Calu3 (cell line): ENCODE data around the gene LARGE1. TPM values are rescaled to one million over a fixed set of nuclear protein-coding genes. Genes with fewer than 3 reads are reported as not detected.

Source experiments
- BruUV-seq: library from RNA; stranded (reverse); fragments of 400-500 nt; replicated peaks from 2 replicates; lab custom pipeline; 2021; lab: Mats Ljungman, UMichigan
- CTCF ChIA-PET: fragments of 300-600 bp; sonication (Branson Sonifier 250); formaldehyde crosslinking; loops from one replicate; lab custom pipeline; 2022; ENCODE audit warnings: antibody characterized with exemption; lab: Charles Lee
- DNase-seq: peaks from one replicate; pipeline ENCODE4 v3.0.0; 2022
- H3K27ac Mint-ChIP-seq: one replicate; pipeline ENCODE4 v1.8.0; 2022; ENCODE audit warnings: mixed read lengths; ENCODE audit not compliant: unreplicated experiment
- H3K27me3 Mint-ChIP-seq: one replicate; pipeline ENCODE4 v1.8.0; 2022; ENCODE audit warnings: mixed read lengths; ENCODE audit not compliant: unreplicated experiment
- H3K36me3 Mint-ChIP-seq: one replicate; pipeline ENCODE4 v1.8.0; 2022; ENCODE audit warnings: mild to moderate bottlenecking, moderate library complexity, mixed read lengths; ENCODE audit not compliant: insufficient read depth, unreplicated experiment
- H3K4me1 Mint-ChIP-seq: one replicate; pipeline ENCODE4 v1.8.0; 2022; ENCODE audit warnings: mild to moderate bottlenecking, low read depth, mixed read lengths; ENCODE audit not compliant: unreplicated experiment
- H3K4me3 Mint-ChIP-seq: one replicate; pipeline ENCODE4 v1.8.0; 2022; ENCODE audit warnings: mild to moderate bottlenecking, low read depth, moderate library complexity, mixed read lengths; ENCODE audit not compliant: unreplicated experiment
- H3K9me3 Mint-ChIP-seq: one replicate; pipeline ENCODE4 v1.8.0; 2022; ENCODE audit warnings: low read depth, mixed read lengths; ENCODE audit not compliant: unreplicated experiment
- CTCF ChIP-seq: fragments of 200-600 bp; IDR thresholded peaks from one replicate; pipeline ENCODE4 v1.8.0; 2022; ENCODE audit warnings: antibody characterized with exemption; ENCODE audit not compliant: unreplicated experiment
- intact Hi-C: fragments of 100-400 bp; cut with micrococcal nuclease; formaldehyde crosslinking; loops from one replicate; pipeline ENCODE4 v1.10.0; 2022; ENCODE audit not compliant: unreplicated experiment
- total RNA-seq: library from RNA; stranded (reverse); gene quantifications from 2 replicates; pipeline ENCODE4 v1.2.3, GENCODE V29; 2022

Gene LARGE1
- total RNA-seq, 1 experiment from 2014 or later = 11.6 TPM

DNA sequence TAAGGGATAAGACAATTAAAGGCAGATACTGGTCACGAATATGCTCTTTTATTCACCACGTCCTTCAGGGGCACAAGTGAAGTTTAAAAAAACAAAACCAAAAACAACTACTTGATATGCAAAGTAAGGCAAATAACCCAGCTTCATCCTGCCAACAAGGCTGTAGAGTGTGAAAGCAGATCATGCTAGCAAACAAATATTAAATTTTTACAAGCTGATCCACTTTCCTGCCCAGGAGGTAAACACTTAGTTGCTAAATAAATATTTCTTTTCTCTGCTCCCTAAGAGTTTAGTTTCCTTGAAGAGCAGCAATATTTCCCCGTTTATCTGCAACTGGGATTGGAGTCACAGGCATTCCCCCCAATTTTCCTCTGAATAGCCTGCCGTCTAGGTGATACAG is 300.2 kb downstream of the LARGE1 start:
- Mint-ChIP-seq H3K36me3 (no peaks in the 10 kb centered on the region), H3K9me3 (peaks cover 12% of the 10 kb centered on the region), H3K27me3 (no peaks in the 10 kb centered on the region), H3K4me3 (no peak overlapping the region), H3K4me1 (no peaks in the 10 kb centered on the region), H3K27ac (no peak overlapping the region)
- no peak for DNase-seq
- CTCF ChIA-PET = interaction anchor here (1.1 kb wide), 1 partner anchor 19 kb away, joined by 3 read pairs; no protein-coding TSS in a partner anchor
- no TSS peak for BruUV-seq
- intact Hi-C loops = no loop called here
- no peak for TF ChIP-seq CTCF

GRCh38 chr22:33606504-33606903 is 313.8 kb downstream of the LARGE1 start:
- no TSS peak for BruUV-seq
- CTCF ChIA-PET = no interaction called here
- no peak overlapping the region for H3K4me3 Mint-ChIP-seq
- no peak for DNase-seq
- H3K9me3 Mint-ChIP-seq = peaks cover 14% of the 10 kb centered on the region
- TF ChIP-seq CTCF = no peak
- H3K36me3 Mint-ChIP-seq = no peaks in the 10 kb centered on the region
- intact Hi-C loops = no loop called here
- H3K27ac Mint-ChIP-seq = no peak overlapping the region
- H3K27me3 Mint-ChIP-seq = no peaks in the 10 kb centered on the region
- H3K4me1 Mint-ChIP-seq = no peaks in the 10 kb centered on the region

- intact Hi-C loops = no loop called here
- Mint-ChIP-seq H3K4me3 (no peak overlapping the region), H3K9me3 (peaks cover 14% of the 10 kb centered on the region), H3K27me3 (no peaks in the 10 kb centered on the region), H3K4me1 (no peaks in the 10 kb centered on the region), H3K27ac (no peak overlapping the region), H3K36me3 (no peaks in the 10 kb centered on the region)
- CTCF ChIA-PET = no interaction called here
- no peak for TF ChIP-seq CTCF
- no peak for DNase-seq
- no TSS peak for BruUV-seq
Measured at GRCh38 chr22:33605666-33606065, 314.6 kb downstream of the LARGE1 start.

DNA sequence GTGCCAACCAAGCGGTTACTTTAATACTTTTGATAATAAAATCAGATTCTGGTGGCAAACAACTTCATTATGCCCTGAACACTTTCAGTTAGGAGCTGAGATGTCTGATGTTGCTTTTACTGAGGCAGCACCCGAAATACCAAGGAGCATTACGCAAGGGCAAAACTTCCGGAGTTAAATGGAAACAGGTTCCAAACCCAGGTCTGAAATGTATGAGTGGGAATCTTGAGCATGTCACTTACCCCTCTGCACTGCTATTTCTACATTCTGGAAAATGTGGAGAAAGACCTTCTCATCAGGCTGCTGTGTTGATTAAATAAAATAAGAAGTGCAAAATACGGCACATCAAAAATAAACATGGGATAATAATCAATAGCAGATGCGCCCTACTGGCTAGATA is 315.1 kb downstream of the LARGE1 start:
- H3K36me3 Mint-ChIP-seq = no peaks in the 10 kb centered on the region
- no peaks in the 10 kb centered on the region for H3K4me1 Mint-ChIP-seq
- peaks cover 14% of the 10 kb centered on the region for H3K9me3 Mint-ChIP-seq
- TF ChIP-seq CTCF = no peak
- intact Hi-C loops = no loop called here
- H3K27me3 Mint-ChIP-seq = no peaks in the 10 kb centered on the region
- H3K27ac Mint-ChIP-seq = no peak overlapping the region
- H3K4me3 Mint-ChIP-seq = no peak overlapping the region
- CTCF ChIA-PET = interaction anchor here (1.5 kb wide), 1 partner anchor 13 kb away, joined by 4 read pairs; no protein-coding TSS in a partner anchor
- BruUV-seq = no TSS peak
- no peak for DNase-seq
